ENCODE measurements around the gene SHKBP1. TPM values are rescaled to one million over a fixed set of nuclear protein-coding genes. Genes with fewer than 3 reads are reported as not detected.

Gene SHKBP1
- total and polyA plus RNA-seq, 9 of the 15 experiments (the other 6 are each of a cell fraction or from before 2014, with no cell fraction given): 1.2 to 58.1 (median 22.3) TPM

DNA sequence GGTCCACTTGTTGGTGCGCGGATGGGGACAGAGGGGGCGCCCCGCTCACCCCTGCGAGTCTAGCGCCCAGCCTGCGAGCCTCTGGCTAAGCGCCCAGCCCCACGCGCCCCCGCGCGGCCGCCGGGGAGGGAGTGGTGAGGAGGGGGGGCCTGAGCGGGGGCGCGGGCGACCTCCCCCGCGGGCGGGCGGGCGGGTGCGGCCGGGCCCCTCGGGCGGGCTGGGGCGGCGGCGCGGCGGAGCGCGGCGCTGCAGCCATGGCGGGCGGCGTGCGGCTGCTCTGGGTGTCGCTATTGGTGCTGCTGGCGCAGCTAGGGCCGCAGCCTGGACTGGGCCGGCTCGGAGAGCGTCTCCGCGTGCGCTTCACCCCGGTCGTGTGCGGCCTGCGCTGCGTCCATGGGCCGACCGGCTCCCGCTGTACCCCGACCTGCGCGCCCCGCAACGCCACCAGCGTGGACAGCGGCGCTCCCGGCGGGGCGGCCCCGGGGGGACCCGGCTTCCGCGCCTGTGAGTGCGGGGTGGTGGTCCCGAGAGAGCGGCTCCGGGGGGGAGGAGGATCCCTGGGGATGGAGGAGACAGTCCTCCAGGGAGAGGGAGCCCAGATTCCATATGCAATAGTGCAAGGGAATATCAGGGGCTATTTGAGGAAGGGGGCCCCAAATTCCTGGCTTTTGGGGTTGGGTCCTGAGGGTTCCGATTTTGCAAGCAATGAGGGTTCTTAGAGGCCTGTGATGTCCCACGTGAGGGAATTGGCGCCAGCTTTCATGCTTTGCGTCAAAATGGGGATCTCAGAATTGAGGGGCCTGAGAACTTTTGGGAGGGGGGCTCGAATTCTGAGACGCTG, 24.7 kb downstream of the SHKBP1 start, which contains the start of gene LTBP4 (continued):
- TF ChIP-seq CHD1 (IDR thresholded peaks at IDR 0.05; ENCODE audit: low read length) (peak; percentile 76), ZBTB2 (IDR thresholded peaks at IDR 0.05) (no peak), ZNF764 (CRISPR knock-in tag; IDR thresholded peaks at IDR 0.05; ENCODE audit: low read depth) (no peak), ZFX (CRISPR knock-in tag; IDR thresholded peaks at IDR 0.05) (peak; percentile 62), CLOCK (CRISPR knock-in tag; IDR thresholded peaks at IDR 0.05; ENCODE audit: borderline replicate concordance) (no peak), RERE (CRISPR knock-in tag; IDR thresholded peaks at IDR 0.05; ENCODE audit: borderline replicate concordance) (no peak), ZFP91 (CRISPR knock-in tag; IDR thresholded peaks at IDR 0.05) (no peak), RAD21 (CRISPR knock-in tag; conservative IDR thresholded peaks at IDR 0.05 in 1 of 2, IDR thresholded peaks at IDR 0.05 in 1 of 2) (0 out of 4 replicates have a peak, but pooled peaks of 1 of the 2 experiments have one; percentile 7), USF2 (CRISPR knock-in tag; IDR thresholded peaks at IDR 0.05) (peak; percentile 54)
- TF ChIP-seq, protein P1, sequence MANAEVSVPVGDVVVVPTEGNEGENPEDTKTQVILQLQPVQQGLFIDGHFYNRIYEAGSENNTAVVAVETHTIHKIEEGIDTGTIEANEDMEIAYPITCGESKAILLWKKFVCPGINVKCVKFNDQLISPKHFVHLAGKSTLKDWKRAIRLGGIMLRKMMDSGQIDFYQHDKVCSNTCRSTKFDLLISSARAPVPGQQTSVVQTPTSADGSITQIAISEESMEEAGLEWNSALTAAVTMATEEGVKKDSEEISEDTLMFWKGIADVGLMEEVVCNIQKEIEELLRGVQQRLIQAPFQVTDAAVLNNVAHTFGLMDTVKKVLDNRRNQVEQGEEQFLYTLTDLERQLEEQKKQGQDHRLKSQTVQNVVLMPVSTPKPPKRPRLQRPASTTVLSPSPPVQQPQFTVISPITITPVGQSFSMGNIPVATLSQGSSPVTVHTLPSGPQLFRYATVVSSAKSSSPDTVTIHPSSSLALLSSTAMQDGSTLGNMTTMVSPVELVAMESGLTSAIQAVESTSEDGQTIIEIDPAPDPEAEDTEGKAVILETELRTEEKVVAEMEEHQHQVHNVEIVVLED (CRISPR knock-in tag; IDR thresholded peaks at IDR 0.05): no peak

Measured in K562 (cell line).